Bronchial epithelial cell (primary cell): ENCODE data around the gene TMPRSS11D. TPM values are rescaled to one million over a fixed set of nuclear protein-coding genes. Genes with fewer than 3 reads are reported as not detected.

ENCODE experiments used
- DNase-seq: peaks from one replicate; pipeline ENCODE4 v3.0.0-alpha.2; 2010; ENCODE audit warnings: low read depth
- FAIRE-seq: peaks from 2 replicates; lab custom pipeline; 2011; peaks lifted over from hg19 to GRCh38; lab: Jason Lieb, UNC
- H3K27me3 ChIP-seq: 2 replicates; pipeline ENCODE4 v1.5.1; 2011; ENCODE audit warnings: low read length; ENCODE audit not compliant: control insufficient read depth, insufficient read depth
- H3K36me3 ChIP-seq: 2 replicates; pipeline ENCODE4 v1.5.1; 2011; ENCODE audit warnings: low read length; ENCODE audit not compliant: control insufficient read depth, insufficient read depth
- H3K4me3 ChIP-seq: 2 replicates; pipeline ENCODE4 v1.5.1; 2011; ENCODE audit warnings: mild to moderate bottlenecking, low read depth, low read length, control low read depth
- total RNA-seq: library from RNA; depleted of rRNA; stranded (reverse); fragments of >200 nt; gene quantifications from 2 replicates; pipeline ENCODE4 v1.2.1, GENCODE V29; 2014
- TF ChIP-seq, protein P1 (sequence below): IDR thresholded peaks from 2 replicates; pipeline ENCODE4 v1.5.1; 2011; ENCODE audit warnings: mild to moderate bottlenecking, moderate library complexity, low read length, control low read depth, inconsistent platforms; ENCODE audit not compliant: insufficient read depth, severe bottlenecking

The TMPRSS11D gene, protein sequence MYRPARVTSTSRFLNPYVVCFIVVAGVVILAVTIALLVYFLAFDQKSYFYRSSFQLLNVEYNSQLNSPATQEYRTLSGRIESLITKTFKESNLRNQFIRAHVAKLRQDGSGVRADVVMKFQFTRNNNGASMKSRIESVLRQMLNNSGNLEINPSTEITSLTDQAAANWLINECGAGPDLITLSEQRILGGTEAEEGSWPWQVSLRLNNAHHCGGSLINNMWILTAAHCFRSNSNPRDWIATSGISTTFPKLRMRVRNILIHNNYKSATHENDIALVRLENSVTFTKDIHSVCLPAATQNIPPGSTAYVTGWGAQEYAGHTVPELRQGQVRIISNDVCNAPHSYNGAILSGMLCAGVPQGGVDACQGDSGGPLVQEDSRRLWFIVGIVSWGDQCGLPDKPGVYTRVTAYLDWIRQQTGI
- total RNA-seq, result 8.7 and 15.1 TPM in 2 replicates

DNA sequence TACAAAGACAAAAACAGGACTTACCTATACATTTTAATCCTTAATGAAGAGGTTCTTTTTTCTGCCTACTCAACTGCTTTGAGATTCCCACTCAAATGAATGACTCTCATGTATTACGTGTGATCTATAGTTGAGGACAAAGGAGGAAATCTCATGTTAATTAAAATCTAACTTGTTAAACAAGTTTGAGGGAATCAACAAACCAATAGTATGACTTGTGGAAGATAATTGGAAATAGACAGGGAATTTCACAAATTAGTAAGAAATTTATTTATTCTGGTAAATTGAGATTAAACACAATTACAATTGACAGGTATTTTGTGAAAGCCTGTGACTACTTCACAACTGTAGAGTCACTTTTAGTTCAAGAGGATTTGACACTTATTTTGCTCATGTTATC is at the start of gene TMPRSS11D:
Gene TMPRSS11D (minus strand): TSS at position 101 of the 400 bp plus-strand sequence. CDS start 69 bp downstream, at position 32.
- Histone ChIP-seq H3K36me3 (no peaks in the 10 kb centered on the region), H3K27me3 (no peaks in the 10 kb centered on the region), H3K4me3 (no peak within 1 kb of the TSS)
- DNase-seq, result no peak
- TF ChIP-seq, protein P1, sequence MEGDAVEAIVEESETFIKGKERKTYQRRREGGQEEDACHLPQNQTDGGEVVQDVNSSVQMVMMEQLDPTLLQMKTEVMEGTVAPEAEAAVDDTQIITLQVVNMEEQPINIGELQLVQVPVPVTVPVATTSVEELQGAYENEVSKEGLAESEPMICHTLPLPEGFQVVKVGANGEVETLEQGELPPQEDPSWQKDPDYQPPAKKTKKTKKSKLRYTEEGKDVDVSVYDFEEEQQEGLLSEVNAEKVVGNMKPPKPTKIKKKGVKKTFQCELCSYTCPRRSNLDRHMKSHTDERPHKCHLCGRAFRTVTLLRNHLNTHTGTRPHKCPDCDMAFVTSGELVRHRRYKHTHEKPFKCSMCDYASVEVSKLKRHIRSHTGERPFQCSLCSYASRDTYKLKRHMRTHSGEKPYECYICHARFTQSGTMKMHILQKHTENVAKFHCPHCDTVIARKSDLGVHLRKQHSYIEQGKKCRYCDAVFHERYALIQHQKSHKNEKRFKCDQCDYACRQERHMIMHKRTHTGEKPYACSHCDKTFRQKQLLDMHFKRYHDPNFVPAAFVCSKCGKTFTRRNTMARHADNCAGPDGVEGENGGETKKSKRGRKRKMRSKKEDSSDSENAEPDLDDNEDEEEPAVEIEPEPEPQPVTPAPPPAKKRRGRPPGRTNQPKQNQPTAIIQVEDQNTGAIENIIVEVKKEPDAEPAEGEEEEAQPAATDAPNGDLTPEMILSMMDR, result no peak
- FAIRE-seq, result no peak

DNA sequence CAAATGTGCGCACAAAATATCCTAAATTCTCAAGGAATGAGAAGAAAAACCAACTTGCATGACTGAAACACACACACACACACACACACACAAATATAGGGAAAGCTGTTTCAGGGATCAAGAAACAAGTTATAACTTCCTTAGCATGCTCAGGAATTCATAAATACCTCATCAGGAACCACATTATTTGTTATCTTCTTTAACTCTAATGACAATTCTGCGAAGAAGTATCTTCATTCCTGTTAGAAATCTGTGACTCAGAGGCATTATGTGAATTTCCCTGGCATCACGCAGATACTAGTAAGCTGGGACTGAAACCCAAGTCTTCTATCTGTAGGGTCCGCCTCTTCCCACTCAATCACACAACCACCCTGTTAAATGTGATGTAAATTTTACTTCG is 49.2 kb upstream of the TMPRSS11D start:
- DNase-seq (peak; percentile 27), FAIRE-seq (no peak)
- Histone ChIP-seq H3K36me3 (no peaks in the 10 kb centered on the region), H3K27me3 (no peaks in the 10 kb centered on the region), H3K4me3 (no peak overlapping the region)
- TF ChIP-seq, protein P1, result no peak

DNA sequence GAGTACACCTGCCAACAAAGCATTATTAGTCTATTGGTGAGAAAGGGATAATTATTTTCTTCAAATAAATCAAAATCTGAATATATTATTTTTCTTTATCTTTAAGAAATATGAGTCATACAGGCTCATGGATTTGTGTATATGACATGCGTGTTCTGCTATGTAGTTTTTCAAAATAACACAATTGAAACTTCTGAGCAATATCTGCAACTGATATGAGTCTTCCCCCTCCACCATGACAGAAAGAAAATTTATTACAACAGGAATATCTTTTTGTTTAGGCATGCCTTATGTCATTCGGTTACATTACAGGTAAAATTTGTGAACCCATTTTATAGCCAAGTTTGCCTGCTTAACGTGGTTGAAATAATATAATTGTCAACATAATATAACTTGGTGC is 47.5 kb upstream of the TMPRSS11D start:
- TF ChIP-seq, protein P1, result no peak
- no peak overlapping the region for H3K4me3 ChIP-seq
- no peaks in the 10 kb centered on the region for H3K36me3 ChIP-seq
- FAIRE-seq (no peak), DNase-seq (peak; percentile 72)
- H3K27me3 ChIP-seq, result no peaks in the 10 kb centered on the region

DNA sequence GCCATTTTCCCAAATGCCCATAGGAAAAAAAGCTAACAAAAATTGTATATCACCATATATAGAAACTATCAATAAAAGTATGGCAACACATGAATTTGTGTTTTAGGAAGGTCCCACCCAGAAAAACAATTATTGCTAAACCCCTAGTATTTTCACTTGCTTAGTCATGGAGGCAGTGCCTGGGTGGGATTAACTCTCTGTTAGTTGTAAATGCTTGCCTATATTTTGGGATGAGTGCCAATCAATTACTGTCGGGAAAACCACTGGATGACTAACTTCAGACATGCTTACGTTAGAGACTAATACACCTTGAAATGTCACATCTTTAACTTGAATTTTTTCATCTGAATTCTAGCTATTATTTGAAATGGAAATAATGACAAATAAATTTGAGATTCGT is 45.6 kb upstream of the TMPRSS11D start:
- no peak overlapping the region for H3K4me3 ChIP-seq
- TF ChIP-seq, protein P1, result no peak
- no peaks in the 10 kb centered on the region for H3K27me3 ChIP-seq
- DNase-seq (peak; percentile 97), FAIRE-seq (no peak)
- no peaks in the 10 kb centered on the region for H3K36me3 ChIP-seq

DNA sequence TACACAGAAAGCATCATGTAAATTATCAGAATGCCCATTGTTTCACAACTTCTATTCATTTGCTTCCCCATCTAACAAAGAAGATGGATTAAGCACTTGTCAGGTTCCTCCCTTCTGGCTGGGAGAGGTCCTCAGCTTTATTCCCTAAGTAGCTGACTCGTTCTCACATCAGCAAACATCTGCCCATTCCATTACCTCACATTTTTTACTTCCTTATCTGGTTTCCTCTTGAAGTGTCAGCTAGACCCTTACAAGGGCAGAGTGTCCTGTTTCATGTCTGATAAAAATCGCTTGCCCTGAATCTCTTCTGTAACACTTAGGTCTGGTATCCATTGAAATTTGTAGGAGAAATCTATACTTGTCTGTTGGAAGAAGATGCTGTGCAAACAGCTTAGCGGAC is 44.7 kb upstream of the TMPRSS11D start:
- no peak for FAIRE-seq
- TF ChIP-seq, protein P1, result no peak
- H3K36me3 ChIP-seq, result no peaks in the 10 kb centered on the region
- peak; percentile 73 for DNase-seq
- H3K4me3 ChIP-seq, result no peak overlapping the region
- no peaks in the 10 kb centered on the region for H3K27me3 ChIP-seq
